Stomach (tissue), 4 donors: Measurements from ENCODE around the gene SEC22A.

ENCODE experiments used
- EP300 ChIP-seq: sonication (generic); formaldehyde crosslinking; IDR thresholded peaks from one replicate; pipeline ENCODE4 v1.6.1; 2017; ENCODE audit warnings: antibody characterized with exemption
- POLR2A ChIP-seq, 4 donors: fragments of 450-650 bp; IDR thresholded peaks; one replicate each; pipeline ENCODE4 v1.6.1; 2016; ENCODE audit warnings: antibody characterized with exemption in 4 of 4, control low read depth in 2 of 4, mild to moderate bottlenecking in 1 of 4, moderate library complexity in 1 of 4
- POLR2AphosphoS5 ChIP-seq, 3 donors: sonication (generic); formaldehyde crosslinking; IDR thresholded peaks; one replicate each; pipeline ENCODE4 v1.6.1; 2016; ENCODE audit warnings: antibody characterized with exemption in 3 of 3
- TF ChIP-seq, protein P1 (sequence below), 7 experiments: fragments of 450-650 bp in 4 of 7; fragments of 200-600 bp in 3 of 7; sonication (generic) in 3 of 7; IDR thresholded peaks; one replicate each; pipeline ENCODE4 v1.5.1; 2016 to 2019; ENCODE audit warnings: antibody characterized with exemption in 7 of 7, control low read depth in 2 of 7, mild to moderate bottlenecking in 1 of 7

DNA sequence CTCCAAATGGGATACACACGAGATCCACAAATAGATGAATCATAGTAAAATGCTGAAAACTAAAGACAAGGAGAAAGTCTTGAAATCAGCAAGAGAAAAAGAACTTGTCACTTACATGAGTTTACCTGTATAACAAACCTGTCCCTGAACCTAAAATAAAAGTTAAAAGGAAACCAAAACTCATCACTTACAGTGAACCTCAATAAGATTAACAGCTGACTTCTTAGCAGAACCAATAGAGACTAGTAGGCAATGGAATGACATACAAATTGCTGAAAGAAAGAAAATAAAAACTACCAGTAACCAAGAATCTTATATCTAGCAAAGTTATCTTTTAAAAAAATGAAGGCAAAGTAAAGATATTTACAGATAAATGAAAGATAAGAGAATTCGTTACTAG lies 27.4 kb downstream of the SEC22A start:
- TF ChIP-seq, protein P1, sequence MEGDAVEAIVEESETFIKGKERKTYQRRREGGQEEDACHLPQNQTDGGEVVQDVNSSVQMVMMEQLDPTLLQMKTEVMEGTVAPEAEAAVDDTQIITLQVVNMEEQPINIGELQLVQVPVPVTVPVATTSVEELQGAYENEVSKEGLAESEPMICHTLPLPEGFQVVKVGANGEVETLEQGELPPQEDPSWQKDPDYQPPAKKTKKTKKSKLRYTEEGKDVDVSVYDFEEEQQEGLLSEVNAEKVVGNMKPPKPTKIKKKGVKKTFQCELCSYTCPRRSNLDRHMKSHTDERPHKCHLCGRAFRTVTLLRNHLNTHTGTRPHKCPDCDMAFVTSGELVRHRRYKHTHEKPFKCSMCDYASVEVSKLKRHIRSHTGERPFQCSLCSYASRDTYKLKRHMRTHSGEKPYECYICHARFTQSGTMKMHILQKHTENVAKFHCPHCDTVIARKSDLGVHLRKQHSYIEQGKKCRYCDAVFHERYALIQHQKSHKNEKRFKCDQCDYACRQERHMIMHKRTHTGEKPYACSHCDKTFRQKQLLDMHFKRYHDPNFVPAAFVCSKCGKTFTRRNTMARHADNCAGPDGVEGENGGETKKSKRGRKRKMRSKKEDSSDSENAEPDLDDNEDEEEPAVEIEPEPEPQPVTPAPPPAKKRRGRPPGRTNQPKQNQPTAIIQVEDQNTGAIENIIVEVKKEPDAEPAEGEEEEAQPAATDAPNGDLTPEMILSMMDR (IDR thresholded peaks at IDR 0.05), result no peak
- no peak for TF ChIP-seq POLR2A (IDR thresholded peaks at IDR 0.05)
- TF ChIP-seq POLR2AphosphoS5 (IDR thresholded peaks at IDR 0.05), result no peak
- no peak for TF ChIP-seq EP300
